ENCODE measurements around the gene CYREN.

CYREN gene

DNA sequence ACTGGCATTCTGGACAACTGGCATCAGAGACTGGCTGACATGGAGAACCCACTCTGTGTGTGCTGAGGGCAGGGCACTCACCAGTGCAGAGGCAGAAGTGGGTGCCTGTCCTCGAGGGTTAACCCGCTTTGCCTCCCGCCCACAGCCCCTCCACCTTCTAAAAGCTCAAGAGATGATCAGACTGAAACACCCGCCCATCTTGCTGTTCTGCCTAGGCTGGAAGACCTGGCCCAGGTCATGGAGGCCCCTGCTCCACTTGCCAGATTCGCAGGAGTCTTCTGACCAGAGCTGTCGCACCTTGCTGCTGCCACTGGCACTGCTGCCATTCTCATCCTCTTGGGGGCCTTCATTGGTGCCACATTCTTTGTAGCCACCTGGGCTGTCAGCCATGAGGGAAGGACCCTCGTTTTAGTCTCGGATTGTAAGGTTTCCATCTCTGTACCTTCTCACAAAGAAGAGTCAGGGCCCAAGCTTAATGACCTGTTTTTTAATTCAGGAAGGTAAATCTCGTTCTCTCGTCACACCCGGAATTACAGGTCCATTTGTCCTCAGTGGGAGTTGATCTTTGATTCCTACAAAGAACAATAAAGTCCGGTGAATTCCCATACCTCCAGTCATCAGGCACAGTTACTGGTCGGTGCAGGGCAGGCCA lies 1.9 kb downstream of the CYREN start:
- peaks cover 22% of the 10 kb centered on the region for H3K4me1 ChIP-seq (ENCODE audit: control insufficient read depth, low read length)
- H3K4me2 ChIP-seq (ENCODE audit: low read length) = peak overlapping the region; percentile 81
- TF ChIP-seq, protein P1, sequence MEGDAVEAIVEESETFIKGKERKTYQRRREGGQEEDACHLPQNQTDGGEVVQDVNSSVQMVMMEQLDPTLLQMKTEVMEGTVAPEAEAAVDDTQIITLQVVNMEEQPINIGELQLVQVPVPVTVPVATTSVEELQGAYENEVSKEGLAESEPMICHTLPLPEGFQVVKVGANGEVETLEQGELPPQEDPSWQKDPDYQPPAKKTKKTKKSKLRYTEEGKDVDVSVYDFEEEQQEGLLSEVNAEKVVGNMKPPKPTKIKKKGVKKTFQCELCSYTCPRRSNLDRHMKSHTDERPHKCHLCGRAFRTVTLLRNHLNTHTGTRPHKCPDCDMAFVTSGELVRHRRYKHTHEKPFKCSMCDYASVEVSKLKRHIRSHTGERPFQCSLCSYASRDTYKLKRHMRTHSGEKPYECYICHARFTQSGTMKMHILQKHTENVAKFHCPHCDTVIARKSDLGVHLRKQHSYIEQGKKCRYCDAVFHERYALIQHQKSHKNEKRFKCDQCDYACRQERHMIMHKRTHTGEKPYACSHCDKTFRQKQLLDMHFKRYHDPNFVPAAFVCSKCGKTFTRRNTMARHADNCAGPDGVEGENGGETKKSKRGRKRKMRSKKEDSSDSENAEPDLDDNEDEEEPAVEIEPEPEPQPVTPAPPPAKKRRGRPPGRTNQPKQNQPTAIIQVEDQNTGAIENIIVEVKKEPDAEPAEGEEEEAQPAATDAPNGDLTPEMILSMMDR (IDR thresholded peaks at IDR 0.05; ENCODE audit: low read depth, low read length, poor library complexity, severe bottlenecking) = no peak
- no peak for TF ChIP-seq EZH2phosphoT487 (IDR thresholded peaks at IDR 0.05; ENCODE audit: borderline replicate concordance, low read length)
- H3K79me2 ChIP-seq (ENCODE audit: control insufficient read depth, low read length) = peaks cover 60% of the 10 kb centered on the region
- H3K27me3 ChIP-seq (ENCODE audit: control insufficient read depth, low read length) = no peaks in the 10 kb centered on the region
- peaks cover 7% of the 10 kb centered on the region for H3F3A ChIP-seq (ENCODE audit: control insufficient read depth, insufficient read depth)
- no peaks in the 10 kb centered on the region for H3K9me3 ChIP-seq (ENCODE audit: control insufficient read depth, insufficient read depth, low read length)
- peaks cover 67% of the 10 kb centered on the region for H3K36me3 ChIP-seq (ENCODE audit: control insufficient read depth, low read length)
- H3K9me2 ChIP-seq (replicated peaks; ENCODE audit: control insufficient read depth, low read length) = no peaks in the 10 kb centered on the region
- H4K20me1 ChIP-seq (ENCODE audit: control insufficient read depth, insufficient read depth, low read depth, low read length) = no peaks in the 10 kb centered on the region
- H3K27ac ChIP-seq (ENCODE audit: low read depth, low read length) = no peak overlapping the region
- peak overlapping the region; percentile 88 for H3K4me3 ChIP-seq (ENCODE audit: low read length)

DNA sequence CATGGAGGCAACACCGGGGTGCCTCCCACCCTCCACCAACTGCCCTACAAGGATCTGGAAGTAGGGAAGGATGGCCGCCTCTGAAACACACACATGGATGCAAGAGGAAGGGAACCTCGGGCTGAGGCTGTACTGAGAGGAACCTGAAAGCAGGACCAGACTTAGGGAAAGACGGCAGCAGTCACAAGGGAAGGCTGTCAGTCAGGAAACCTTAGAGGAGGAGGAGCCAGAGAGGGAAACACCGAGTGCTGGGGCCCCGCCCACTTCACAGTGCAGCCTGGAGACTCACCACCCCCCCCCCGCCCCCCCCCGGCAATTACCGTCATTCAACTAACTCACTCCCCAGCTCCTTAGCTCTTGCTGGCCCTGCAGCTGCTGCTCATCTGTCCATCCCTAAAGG lies 2.5 kb downstream of the CYREN start:
- no peaks in the 10 kb centered on the region for H4K20me1 ChIP-seq (ENCODE audit: control insufficient read depth, insufficient read depth, low read depth, low read length)

DNA sequence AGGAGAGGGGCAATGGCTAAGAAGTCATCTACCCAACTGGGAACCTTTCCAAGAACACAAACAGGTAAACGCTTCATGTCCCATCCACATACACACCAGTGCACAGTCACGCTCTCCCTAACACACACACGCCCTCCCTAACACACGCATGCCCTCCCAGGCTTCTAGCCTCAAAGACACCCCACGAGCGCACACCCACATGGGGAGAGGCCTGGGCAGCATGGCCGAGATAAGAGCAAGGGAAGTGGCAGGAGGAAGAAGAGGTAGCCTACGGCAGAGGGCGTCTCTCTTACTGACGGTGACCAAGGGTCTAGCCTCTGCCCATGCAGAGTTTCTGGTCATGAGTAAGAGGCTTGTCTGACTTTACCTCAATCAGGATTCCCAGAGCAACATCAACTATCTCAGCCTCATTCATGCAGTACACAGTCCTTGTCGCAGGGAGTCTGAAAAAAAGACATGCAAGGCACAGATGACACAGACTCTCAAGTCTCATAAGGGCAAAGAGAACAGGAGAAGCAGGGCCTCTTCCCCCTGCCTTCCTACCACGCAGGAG lies 3.1 kb downstream of the CYREN start:
- Histone ChIP-seq H3K79me2 (ENCODE audit: control insufficient read depth, low read length) (peaks cover 50% of the 10 kb centered on the region), H3K36me3 (ENCODE audit: control insufficient read depth, low read length) (peaks cover 74% of the 10 kb centered on the region), H4K20me1 (ENCODE audit: control insufficient read depth, insufficient read depth, low read depth, low read length) (no peaks in the 10 kb centered on the region), H3K9me3 (ENCODE audit: control insufficient read depth, insufficient read depth, low read length) (peaks cover 6% of the 10 kb centered on the region), H3K27ac (ENCODE audit: low read depth, low read length) (no peak overlapping the region), H3K27me3 (ENCODE audit: control insufficient read depth, low read length) (no peaks in the 10 kb centered on the region), H3K9me2 (replicated peaks; ENCODE audit: control insufficient read depth, low read length) (no peaks in the 10 kb centered on the region), H3K4me2 (ENCODE audit: low read length) (0 out of 2 replicates have a peak overlapping the region, but pooled peaks have one; percentile 4), H3K4me3 (ENCODE audit: low read length) (no peak overlapping the region), H3F3A (ENCODE audit: control insufficient read depth, insufficient read depth) (peaks cover 13% of the 10 kb centered on the region), H3K4me1 (ENCODE audit: control insufficient read depth, low read length) (peaks cover 22% of the 10 kb centered on the region)
- TF ChIP-seq, protein P1 (IDR thresholded peaks at IDR 0.05; ENCODE audit: low read depth, low read length, poor library complexity, severe bottlenecking) = no peak
- no peak for TF ChIP-seq EZH2phosphoT487 (IDR thresholded peaks at IDR 0.05; ENCODE audit: borderline replicate concordance, low read length)

More for the DNA sequence above, 2.5 kb downstream of the CYREN start:
- Histone ChIP-seq H3K4me1 (ENCODE audit: control insufficient read depth, low read length) (peaks cover 22% of the 10 kb centered on the region), H3K27ac (ENCODE audit: low read depth, low read length) (no peak overlapping the region), H3K4me2 (ENCODE audit: low read length) (no peak overlapping the region), H3K27me3 (ENCODE audit: control insufficient read depth, low read length) (no peaks in the 10 kb centered on the region), H3F3A (ENCODE audit: control insufficient read depth, insufficient read depth) (peaks cover 9% of the 10 kb centered on the region), H3K79me2 (ENCODE audit: control insufficient read depth, low read length) (peaks cover 55% of the 10 kb centered on the region), H3K9me2 (replicated peaks; ENCODE audit: control insufficient read depth, low read length) (no peaks in the 10 kb centered on the region), H3K36me3 (ENCODE audit: control insufficient read depth, low read length) (peaks cover 68% of the 10 kb centered on the region), H3K9me3 (ENCODE audit: control insufficient read depth, insufficient read depth, low read length) (peaks cover under 1% of the 10 kb centered on the region; the same call in 1 of the 2 replicates), H3K4me3 (ENCODE audit: low read length) (no peak overlapping the region)
- no peak for TF ChIP-seq EZH2phosphoT487 (IDR thresholded peaks at IDR 0.05; ENCODE audit: borderline replicate concordance, low read length)
- TF ChIP-seq, protein P1 (IDR thresholded peaks at IDR 0.05; ENCODE audit: low read depth, low read length, poor library complexity, severe bottlenecking) = no peak
